HG02884 (cell line): Measurements from ENCODE around the gene DGKE.

Experiments used
- ATAC-seq: cut with Tn5 transposase; IDR thresholded peaks from one replicate; pipeline ENCODE4 v1.9.1; 2021; ENCODE audit warnings: mild to moderate bottlenecking, moderate library complexity; ENCODE audit not compliant: unreplicated experiment

Gene DGKE

GRCh38 chr17:56833809-56834379, at the start of gene DGKE, which contains the start of gene C17orf67:
TSS of gene DGKE (plus strand) at chr17:56834151. CDS start at chr17:56834796, 645 bp downstream.
TSS of gene C17orf67 (minus strand) at chr17:56833920. CDS start at chr17:56815810, 18,110 bp downstream.
- ATAC-seq, result peak; percentile 62

DNA sequence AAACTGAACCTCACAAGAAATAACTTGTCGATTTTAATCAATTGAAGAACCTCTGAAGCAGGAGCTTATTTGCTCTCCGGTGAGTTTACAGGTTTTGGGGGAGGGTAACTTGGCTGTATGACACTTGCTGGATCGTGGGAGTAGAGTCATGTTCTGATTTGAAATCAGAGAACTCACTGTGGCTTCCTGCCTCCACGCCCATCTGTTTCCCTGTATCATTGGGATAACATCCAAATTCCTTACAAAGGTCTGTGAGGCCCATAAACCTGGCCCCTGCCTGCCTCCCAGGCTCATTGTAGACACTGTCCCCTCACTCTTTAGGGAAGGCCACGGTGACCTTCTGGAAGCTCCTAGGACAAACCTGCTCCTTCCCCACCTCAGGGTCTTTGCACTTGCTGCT, 48.5 kb upstream of the DGKE start:
- no peak for ATAC-seq

DNA sequence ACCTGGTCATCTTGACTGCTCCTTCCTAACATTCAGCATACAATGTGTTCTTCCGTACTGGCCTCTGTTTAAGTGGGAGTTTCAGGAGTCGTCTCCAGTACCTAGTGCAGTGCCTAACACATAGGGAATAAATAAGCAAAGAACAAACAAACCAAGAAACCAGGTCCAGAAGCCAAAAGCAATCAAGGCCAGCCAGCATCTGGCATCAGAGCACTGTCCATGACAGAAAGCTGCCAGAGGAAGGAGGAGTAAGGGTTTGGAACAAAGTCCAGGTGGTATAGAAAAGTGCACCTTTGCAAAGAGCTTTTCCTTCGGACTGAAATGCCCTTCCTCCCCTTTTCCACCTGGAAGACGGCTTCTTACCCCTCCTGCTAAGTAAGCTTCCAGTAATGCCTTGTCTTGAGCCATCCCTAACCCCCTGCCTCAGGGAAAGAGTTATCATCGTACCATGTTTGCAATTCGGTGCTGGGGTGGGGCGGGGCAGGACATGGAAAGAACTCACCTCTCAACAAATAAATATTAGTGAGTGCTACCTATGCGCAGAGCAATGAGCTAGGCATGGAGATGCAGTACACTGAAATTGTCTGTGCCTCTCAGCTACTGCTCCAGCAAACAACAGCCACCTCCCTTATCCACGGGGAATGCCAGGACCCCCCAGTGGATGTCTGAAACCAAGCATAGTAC, 47.8 kb upstream of the DGKE start:
- no peak for ATAC-seq

DNA sequence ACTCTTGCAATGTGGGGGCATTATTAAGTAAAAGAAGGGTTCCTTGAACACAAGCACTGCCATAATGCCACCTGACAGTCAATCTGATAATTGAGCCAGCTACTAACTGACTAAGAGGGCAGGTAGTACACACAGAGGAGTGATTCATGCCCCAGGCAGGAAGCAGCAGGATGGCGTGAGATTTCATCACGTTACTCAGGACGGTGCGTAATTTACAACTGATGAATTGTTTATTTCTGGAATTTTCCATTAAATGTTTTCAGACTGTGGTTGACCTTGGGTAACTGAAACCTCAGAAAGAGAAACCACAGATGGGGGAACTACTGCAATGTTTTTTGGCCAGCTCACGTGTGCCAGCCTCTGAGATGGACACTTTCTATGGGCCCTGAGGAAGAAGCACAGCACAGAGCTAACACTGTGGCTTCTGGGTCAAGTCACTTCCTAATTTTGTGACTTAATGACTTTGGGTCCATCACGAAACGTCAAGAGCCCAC, 46.9 kb upstream of the DGKE start:
- peak; percentile 86 for ATAC-seq

- ATAC-seq, result no peak
Observed at GRCh38 chr17:56792267-56792666, 41.7 kb upstream of the DGKE start.

GRCh38 chr17:56793531-56793930, 40.4 kb upstream of the DGKE start:
- ATAC-seq, result no peak

DNA sequence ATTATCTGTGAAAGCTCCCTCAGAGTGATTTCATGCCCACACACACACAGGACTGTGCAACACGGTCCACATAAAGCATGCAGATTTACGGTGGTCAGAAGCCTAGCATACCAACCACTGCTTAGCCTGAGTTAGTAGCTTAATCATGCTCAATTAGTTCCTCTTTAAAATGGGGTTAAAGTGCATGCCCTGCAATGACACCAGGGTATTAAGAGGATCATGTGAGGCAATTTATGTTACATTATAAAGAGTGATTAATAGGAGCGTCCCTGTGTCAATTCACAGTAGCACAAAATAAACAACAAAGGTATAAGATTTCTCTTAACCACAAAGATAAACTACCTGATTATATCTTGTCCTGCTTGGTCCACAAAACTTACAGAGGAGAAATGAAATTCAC, 40.0 kb upstream of the DGKE start:
- ATAC-seq, result no peak

- ATAC-seq, result no peak
Observed at GRCh38 chr17:56795221-56795865, 38.6 kb upstream of the DGKE start.

- ATAC-seq, result no peak
Observed at GRCh38 chr17:56796536-56796935, 37.4 kb upstream of the DGKE start.

DNA sequence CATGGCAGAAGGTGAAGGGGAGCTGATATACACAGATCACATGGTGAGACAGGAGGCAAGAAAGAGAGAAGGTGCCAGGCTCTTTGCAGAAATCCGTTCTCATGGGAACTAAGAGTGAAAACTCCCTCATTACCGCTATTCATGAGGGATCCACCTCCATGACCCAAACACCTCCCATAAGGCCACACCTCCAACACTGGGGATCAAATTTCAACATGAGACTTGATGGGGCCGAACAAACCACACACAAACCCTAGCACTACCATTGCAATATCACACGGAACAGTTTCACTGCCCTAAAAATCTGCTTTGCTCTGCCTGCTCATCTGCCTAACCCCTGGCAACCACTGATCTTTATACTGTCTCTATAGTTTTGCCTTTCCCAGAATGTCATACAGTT, 35.0 kb upstream of the DGKE start:
- no peak for ATAC-seq

- ATAC-seq, result no peak
Observed at GRCh38 chr17:56801459-56802178, 32.3 kb upstream of the DGKE start.

GRCh38 chr17:56803071-56803470, 30.9 kb upstream of the DGKE start:
- no peak for ATAC-seq

- ATAC-seq, result no peak
Observed at GRCh38 chr17:56804454-56804853, 29.5 kb upstream of the DGKE start.

DNA sequence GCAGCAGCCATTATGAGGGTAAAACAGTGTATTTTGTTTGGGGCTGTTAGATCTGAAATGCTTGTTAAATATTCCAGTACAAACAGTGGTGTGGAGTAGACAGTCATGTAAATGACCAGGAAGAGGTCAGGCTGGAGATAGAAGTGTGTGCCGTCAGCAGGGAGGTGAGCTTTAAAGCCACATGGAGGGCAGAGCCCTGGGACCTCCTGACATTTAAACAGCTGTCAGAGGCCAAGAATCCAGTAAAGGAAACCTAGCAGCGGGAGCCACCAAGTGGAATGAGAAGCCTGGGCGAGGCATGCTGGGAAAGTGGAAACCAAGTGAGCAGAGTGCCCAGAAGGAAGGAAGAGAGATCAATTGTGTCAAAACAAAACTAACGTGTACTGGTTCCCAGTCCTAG, 27.0 kb upstream of the DGKE start:
- no peak for ATAC-seq

DNA sequence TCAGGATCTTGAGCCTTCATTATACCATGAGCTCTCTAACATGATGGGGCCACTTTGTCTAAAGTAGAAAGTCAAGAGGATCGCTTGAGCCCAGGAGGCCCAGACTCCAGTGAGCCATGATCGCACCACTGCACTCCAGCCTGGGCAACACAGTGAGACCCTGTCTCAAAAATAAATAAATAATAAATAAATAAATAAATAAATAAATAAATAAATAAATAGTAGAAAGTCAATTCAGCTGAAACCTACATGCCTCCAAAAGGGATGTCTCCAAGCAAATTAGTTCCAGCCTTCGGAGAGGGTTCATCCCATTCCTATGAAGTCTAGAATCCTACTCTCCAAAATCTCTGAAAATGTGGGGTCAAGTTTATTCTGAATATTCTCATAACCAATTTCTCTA, 26.2 kb upstream of the DGKE start:
- ATAC-seq, result no peak

GRCh38 chr17:56808503-56808902, 25.4 kb upstream of the DGKE start:
- ATAC-seq, result no peak

GRCh38 chr17:56809106-56809819, 24.7 kb upstream of the DGKE start:
- no peak for ATAC-seq

DNA sequence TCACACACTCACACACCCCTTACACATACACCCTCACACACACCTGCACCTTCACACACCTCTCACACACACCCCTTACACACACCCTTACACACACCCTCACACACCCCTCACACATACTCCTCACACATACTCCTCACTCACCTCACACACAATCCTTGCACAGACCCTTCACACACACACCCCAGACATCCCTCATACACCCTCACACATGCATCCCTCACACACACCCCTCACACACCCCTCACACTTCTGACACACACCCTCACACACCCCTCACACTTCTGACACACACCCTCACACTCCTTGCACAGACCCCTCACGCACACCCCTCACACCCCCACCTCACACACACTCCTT, 24.2 kb upstream of the DGKE start:
- no peak for ATAC-seq

- ATAC-seq, result no peak
Observed at GRCh38 chr17:56810343-56810742, 23.6 kb upstream of the DGKE start.

GRCh38 chr17:56810891-56811775, 22.8 kb upstream of the DGKE start:
- no peak for ATAC-seq
